GM23338 (cell line): ENCODE measurements around the gene VLDLR.

Experiments
- EZH2 ChIP-seq: fragments of 200-600 bp; sonication (generic); IDR thresholded peaks from one replicate; pipeline ENCODE4 v1.8.0; 2017; ENCODE audit warnings: antibody characterized with exemption, mild to moderate bottlenecking, low read depth; ENCODE audit not compliant: unreplicated experiment
- EZH2phosphoT487 ChIP-seq: fragments of 200-600 bp; sonication (generic); IDR thresholded peaks from one replicate; pipeline ENCODE4 v1.8.1; 2018; ENCODE audit warnings: antibody characterized with exemption; ENCODE audit not compliant: unreplicated experiment
- POLR2AphosphoS5 ChIP-seq: IDR thresholded peaks from 2 replicates; pipeline ENCODE4 v1.6.1; 2016; ENCODE audit warnings: antibody characterized with exemption, low read depth
- ZNF114 ChIP-seq: fragments of 250-450 bp; sonication (Bioruptor Pico); IDR thresholded peaks from 2 replicates; pipeline ENCODE4 v1.5.0; 2020; ENCODE audit warnings: mild to moderate bottlenecking, moderate library complexity
- TF ChIP-seq, protein P1 (sequence below), 2 experiments: fragments of 200-600 bp in 1 of 2; sonication (generic) in 1 of 2; conservative IDR thresholded peaks; 2 replicates each; pipeline versions ENCODE4 v1.5.1 to v1.6.1; 2016 to 2017; ENCODE audit warnings: antibody characterized with exemption in 2 of 2, low read depth in 2 of 2, mild to moderate bottlenecking in 2 of 2, moderate library complexity in 1 of 2

GRCh38 chr9:2691212-2691611 lies 69.6 kb downstream of the VLDLR start:
- TF ChIP-seq, protein P1, sequence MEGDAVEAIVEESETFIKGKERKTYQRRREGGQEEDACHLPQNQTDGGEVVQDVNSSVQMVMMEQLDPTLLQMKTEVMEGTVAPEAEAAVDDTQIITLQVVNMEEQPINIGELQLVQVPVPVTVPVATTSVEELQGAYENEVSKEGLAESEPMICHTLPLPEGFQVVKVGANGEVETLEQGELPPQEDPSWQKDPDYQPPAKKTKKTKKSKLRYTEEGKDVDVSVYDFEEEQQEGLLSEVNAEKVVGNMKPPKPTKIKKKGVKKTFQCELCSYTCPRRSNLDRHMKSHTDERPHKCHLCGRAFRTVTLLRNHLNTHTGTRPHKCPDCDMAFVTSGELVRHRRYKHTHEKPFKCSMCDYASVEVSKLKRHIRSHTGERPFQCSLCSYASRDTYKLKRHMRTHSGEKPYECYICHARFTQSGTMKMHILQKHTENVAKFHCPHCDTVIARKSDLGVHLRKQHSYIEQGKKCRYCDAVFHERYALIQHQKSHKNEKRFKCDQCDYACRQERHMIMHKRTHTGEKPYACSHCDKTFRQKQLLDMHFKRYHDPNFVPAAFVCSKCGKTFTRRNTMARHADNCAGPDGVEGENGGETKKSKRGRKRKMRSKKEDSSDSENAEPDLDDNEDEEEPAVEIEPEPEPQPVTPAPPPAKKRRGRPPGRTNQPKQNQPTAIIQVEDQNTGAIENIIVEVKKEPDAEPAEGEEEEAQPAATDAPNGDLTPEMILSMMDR (conservative IDR thresholded peaks at IDR 0.05; ENCODE audit: low read depth in 2 of 2), result no peak
- TF ChIP-seq ZNF114 (no peak), EZH2 (no peak), POLR2AphosphoS5 (no peak), EZH2phosphoT487 (no peak)
